H9 (cell line): Measurements from ENCODE around the gene FUT1. TPM values are rescaled to one million over a fixed set of nuclear protein-coding genes. Genes with fewer than 3 reads are reported as not detected.

ENCODE experiments used
- DNase-seq: peaks from one replicate; pipeline ENCODE4 v3.0.0-alpha.2; 2017
- H2AFZ ChIP-seq: one replicate; pipeline ENCODE4 v1.6.1; 2013; ENCODE audit warnings: mild to moderate bottlenecking, low read length, control low read depth, moderate library complexity
- H2AK5ac ChIP-seq: 2 replicates; pipeline ENCODE4 v1.6.1; 2013; ENCODE audit warnings: low read length, control low read depth, mixed read lengths; ENCODE audit not compliant: insufficient read length
- H2BK120ac ChIP-seq: one replicate; pipeline ENCODE4 v1.6.1; 2013; ENCODE audit warnings: low read depth, mild to moderate bottlenecking, low read length, control low read depth, inconsistent platforms; ENCODE audit not compliant: poor library complexity, severe bottlenecking
- H2BK12ac ChIP-seq: 2 replicates; pipeline ENCODE4 v1.6.1; 2013; ENCODE audit warnings: low read length, control low read depth, mixed read lengths, low read depth; ENCODE audit not compliant: insufficient read length
- H2BK15ac ChIP-seq: 2 replicates; pipeline ENCODE4 v1.6.1; 2013; ENCODE audit warnings: low read depth, low read length, control low read depth
- H2BK20ac ChIP-seq: one replicate; pipeline ENCODE4 v1.6.1; 2013; ENCODE audit warnings: low read depth, mild to moderate bottlenecking, low read length, control low read depth, inconsistent platforms; ENCODE audit not compliant: poor library complexity, severe bottlenecking
- H2BK5ac ChIP-seq: 2 replicates; pipeline ENCODE4 v1.6.1; 2013; ENCODE audit warnings: low read length, control low read depth, mixed read lengths; ENCODE audit not compliant: insufficient read length
- H3K14ac ChIP-seq: 2 replicates; pipeline ENCODE4 v1.6.1; 2013; ENCODE audit warnings: low read length, control low read depth; ENCODE audit not compliant: insufficient read depth
- H3K18ac ChIP-seq: 2 replicates; pipeline ENCODE4 v1.6.1; 2013; ENCODE audit warnings: low read depth, mild to moderate bottlenecking, mixed read lengths, low read length, control low read depth; ENCODE audit not compliant: insufficient read length
- H3K23ac ChIP-seq: 2 replicates; pipeline ENCODE4 v1.6.1; 2013; ENCODE audit warnings: low read length, control low read depth, mixed read lengths, low read depth; ENCODE audit not compliant: insufficient read length
- H3K23me2 ChIP-seq: 2 replicates; pipeline ENCODE4 v1.6.1; 2013; ENCODE audit warnings: low read depth, mild to moderate bottlenecking, mixed read lengths, low read length, control low read depth; ENCODE audit not compliant: insufficient read length, poor library complexity, severe bottlenecking
- H3K27ac ChIP-seq: 2 replicates; pipeline ENCODE4 v1.5.1; 2013; ENCODE audit warnings: low read length, control low read depth, mixed read lengths, low read depth; ENCODE audit not compliant: insufficient read length
- H3K27me3 ChIP-seq: 2 replicates; pipeline ENCODE4 v1.6.1; 2013; ENCODE audit warnings: low read length, control low read depth, inconsistent platforms; ENCODE audit not compliant: insufficient read depth
- H3K4ac ChIP-seq: 2 replicates; pipeline ENCODE4 v1.6.1; 2013; ENCODE audit warnings: low read depth, mild to moderate bottlenecking, control low read depth, inconsistent platforms, low read length, moderate library complexity
- H3K4me1 ChIP-seq: 2 replicates; pipeline ENCODE4 v1.6.1; 2013; ENCODE audit warnings: low read length, control low read depth, inconsistent platforms; ENCODE audit not compliant: insufficient read depth
- H3K4me2 ChIP-seq: 2 replicates; pipeline ENCODE4 v1.6.1; 2013; ENCODE audit warnings: low read length, control low read depth, mixed read lengths; ENCODE audit not compliant: insufficient read length, insufficient read depth
- H3K56ac ChIP-seq: 2 replicates; pipeline ENCODE4 v1.6.1; 2013; ENCODE audit warnings: low read depth, mild to moderate bottlenecking, mixed read lengths, low read length, control low read depth; ENCODE audit not compliant: insufficient read length
- H3K79me1 ChIP-seq: 2 replicates; pipeline ENCODE4 v1.6.1; 2013; ENCODE audit warnings: low read depth, mild to moderate bottlenecking, moderate library complexity, low read length, control low read depth, inconsistent platforms; ENCODE audit not compliant: insufficient read depth, poor library complexity, severe bottlenecking
- H3K79me2 ChIP-seq: 2 replicates; pipeline ENCODE4 v1.6.1; 2013; ENCODE audit warnings: low read length, control low read depth, inconsistent platforms; ENCODE audit not compliant: insufficient read depth
- H3K9ac ChIP-seq: 2 replicates; pipeline ENCODE4 v1.6.1; 2013; ENCODE audit warnings: low read length, control low read depth, mixed read lengths; ENCODE audit not compliant: insufficient read length; ENCODE audit errors: extremely low read depth
- H3K9me3 ChIP-seq: one replicate; pipeline ENCODE4 v1.6.1; 2013; ENCODE audit warnings: low read depth, low read length, inconsistent platforms; ENCODE audit not compliant: control insufficient read depth
- H3T11ph ChIP-seq: one replicate; pipeline ENCODE4 v1.6.1; 2013; ENCODE audit warnings: mild to moderate bottlenecking, low read length, control low read depth, inconsistent platforms
- H4K20me1 ChIP-seq: one replicate; pipeline ENCODE4 v1.6.1; 2013; ENCODE audit not compliant: control insufficient read depth, insufficient read length, insufficient read depth
- H4K5ac ChIP-seq: 2 replicates; pipeline ENCODE4 v1.6.1; 2013; ENCODE audit warnings: low read depth, mild to moderate bottlenecking, mixed read lengths, low read length, control low read depth; ENCODE audit not compliant: insufficient read length
- H4K8ac ChIP-seq: replicated peaks from 2 replicates; pipeline ENCODE4 v1.6.1; 2013; ENCODE audit warnings: low read length, control low read depth, mixed read lengths, low read depth; ENCODE audit not compliant: insufficient read length
- H4K91ac ChIP-seq: 2 replicates; pipeline ENCODE4 v1.6.1; 2013; ENCODE audit warnings: low read depth, mild to moderate bottlenecking, moderate library complexity, mixed read lengths, low read length, control low read depth; ENCODE audit not compliant: insufficient read length
- H3K27ac Mint-ChIP-seq, 3 experiments: 2 replicates in 2 of 3; 3 replicates in 1 of 3; pipeline ENCODE4 v1.8.0; 2020 to 2021; ENCODE audit warnings: mixed read lengths in 3 of 3, mild to moderate bottlenecking in 1 of 3, moderate library complexity in 1 of 3
- H3K27me3 Mint-ChIP-seq: 2 replicates; pipeline ENCODE4 v1.8.0; 2021; ENCODE audit warnings: low read depth, mild to moderate bottlenecking, moderate library complexity, mixed read lengths
- H3K36me3 Mint-ChIP-seq, 3 experiments: 2 replicates in 2 of 3; 3 replicates in 1 of 3; pipeline ENCODE4 v1.8.0; 2020 to 2021; ENCODE audit warnings: low read depth in 3 of 3, mixed read lengths in 3 of 3; ENCODE audit not compliant: insufficient read depth in 1 of 3
- H3K4me1 Mint-ChIP-seq, 2 experiments: 2 replicates each; pipeline ENCODE4 v1.8.0; 2020; ENCODE audit warnings: mixed read lengths in 2 of 2
- H3K4me3 Mint-ChIP-seq, 2 experiments: 2 replicates in 1 of 2; 3 replicates in 1 of 2; pipeline ENCODE4 v1.8.0; 2020 to 2021; ENCODE audit warnings: mild to moderate bottlenecking in 2 of 2, mixed read lengths in 2 of 2, moderate library complexity in 1 of 2
- H3K9me3 Mint-ChIP-seq, 2 experiments: 2 replicates in 1 of 2; 3 replicates in 1 of 2; pipeline ENCODE4 v1.8.0; 2020; ENCODE audit warnings: mild to moderate bottlenecking in 2 of 2, mixed read lengths in 2 of 2, moderate library complexity in 1 of 2
- CTCF ChIP-seq: fragments of 200-600 bp; sonication (generic); conservative IDR thresholded peaks from 3 replicates; pipeline ENCODE4 v1.8.0; 2021; ENCODE audit warnings: antibody characterized with exemption, mild to moderate bottlenecking
- WGBS: extraction: QIAGEN DNeasy Blood & Tissue Kit; methylation state at CpG from one replicate; pipeline ENCODE4 v1.1.7; 2013; ENCODE audit warnings: missing lambda C conversion rate, low lambda C conversion rate, mixed read lengths; ENCODE audit not compliant: insufficient read length; ENCODE audit errors: extremely low coverage; 5-methylcytosine and 5-hydroxymethylcytosine counted together
- total RNA-seq: library from RNA; stranded (reverse); gene quantifications from 2 replicates; pipeline ENCODE4 v1.2.1, GENCODE V29; 2021

The FUT1 gene
- total RNA-seq, 1 experiment from 2014 or later: 16.1 TPM

- Histone ChIP-seq H2BK20ac (no peak overlapping the region), H2BK5ac (no peak overlapping the region), H3K27me3 (no peaks in the 10 kb centered on the region), H2AK5ac (no peak overlapping the region), H3K4me2 (no peak overlapping the region), H4K8ac (no peak overlapping the region), H2BK120ac (no peak overlapping the region), H3K23me2 (no peaks in the 10 kb centered on the region), H3K14ac (no peak overlapping the region), H3K27ac (no peak overlapping the region), H3K79me1 (no peaks in the 10 kb centered on the region), H3K4me1 (no peaks in the 10 kb centered on the region), H3K23ac (no peak overlapping the region), H3K79me2 (no peaks in the 10 kb centered on the region), H3K9me3 (no peaks in the 10 kb centered on the region), H3K18ac (no peak overlapping the region), H4K5ac (no peak overlapping the region), H3K4ac (no peak overlapping the region), H3K56ac (no peak overlapping the region), H4K91ac (no peak overlapping the region), H2BK12ac (no peak overlapping the region), H3T11ph (no peak overlapping the region), H3K9ac (no peak overlapping the region), H2AFZ (no peak overlapping the region), H4K20me1 (no peaks in the 10 kb centered on the region), H2BK15ac (no peak overlapping the region)
- Mint-ChIP-seq H3K4me3 (no peak overlapping the region), H3K9me3 (no peaks in the 10 kb centered on the region; a peak in 1 of 5 replicates), H3K4me1 (peaks cover 6 to 10% of the 10 kb centered on the region in 2 experiments), H3K27ac (no peak overlapping the region; a peak in 1 of 7 replicates), H3K27me3 (peaks cover 2% of the 10 kb centered on the region), H3K36me3 (no peaks in the 10 kb centered on the region)
- no peak for TF ChIP-seq CTCF
- WGBS: no CpG with 5 or more reads among the region's 5 CpGs
- no peak for DNase-seq
Observed at GRCh38 chr19:48784527-48784926, 32.1 kb upstream of the FUT1 start.
